CD14-positive monocyte (primary cell): Measurements from ENCODE around the gene N4BP2L2. TPM values are rescaled to one million over a fixed set of nuclear protein-coding genes. Genes with fewer than 3 reads are reported as not detected.
A peak's percentile ranks its signal among the peaks of the same experiment; 100 is the strongest.

ENCODE experiments used
- DNase-seq, 3 donors: peaks; one replicate each; pipeline ENCODE4 v3.0.0-alpha.2; 2011 to 2022
- H2AFZ ChIP-seq: 2 replicates; pipeline ENCODE4 v1.6.0; 2012; ENCODE audit warnings: mild to moderate bottlenecking, low read depth, low read length, inconsistent platforms; ENCODE audit not compliant: insufficient read depth, poor library complexity, severe bottlenecking
- H3K27ac ChIP-seq, 2 donors: 1 replicate in 1 of 2; 2 replicates in 1 of 2; pipeline ENCODE4 v1.5.1; 2012 to 2013; ENCODE audit warnings: low read length in 2 of 2, control low read depth in 1 of 2, inconsistent platforms in 1 of 2, low read depth in 1 of 2, mild to moderate bottlenecking in 1 of 2
- H3K27me3 ChIP-seq, 2 donors: one replicate each; pipeline versions ENCODE4 v1.6.0 to v1.6.1; 2011 to 2013; ENCODE audit warnings: low read length in 2 of 2; ENCODE audit not compliant: control insufficient read depth in 2 of 2, insufficient read depth in 2 of 2
- H3K36me3 ChIP-seq, 2 donors: replicated peaks in 1 of 2; 1 replicate in 1 of 2; 2 replicates in 1 of 2; pipeline versions ENCODE4 v1.5.1 to v1.6.1; 2012 to 2013; ENCODE audit warnings: low read length in 2 of 2, control low read depth in 1 of 2, inconsistent platforms in 1 of 2, mild to moderate bottlenecking in 1 of 2; ENCODE audit not compliant: insufficient read depth in 2 of 2, control insufficient read depth in 1 of 2
- H3K4me1 ChIP-seq, 2 donors: 1 replicate in 1 of 2; 2 replicates in 1 of 2; pipeline versions ENCODE4 v1.5.1 to v1.6.1; 2012 to 2013; ENCODE audit warnings: low read length in 2 of 2, control low read depth in 1 of 2, inconsistent platforms in 1 of 2, mild to moderate bottlenecking in 1 of 2, moderate library complexity in 1 of 2; ENCODE audit not compliant: insufficient read depth in 2 of 2, control insufficient read depth in 1 of 2
- H3K4me2 ChIP-seq: replicated peaks from 2 replicates; pipeline ENCODE3; 2012; ENCODE audit warnings: low read length, moderate library complexity, mild to moderate bottlenecking; ENCODE audit not compliant: poor library complexity, severe bottlenecking; ENCODE audit errors: extremely low read depth
- H3K4me3 ChIP-seq, 3 experiments: fragments of 200-600 bp in 1 of 3; sonication (generic) in 1 of 3; replicated peaks in 1 of 3; 1 replicate in 2 of 3; 2 replicates in 1 of 3; pipeline ENCODE4 v1.5.1; 2011 to 2013; ENCODE audit warnings: low read length in 3 of 3, mild to moderate bottlenecking in 3 of 3, control low read depth in 2 of 3, low read depth in 2 of 3, inconsistent platforms in 1 of 3, moderate library complexity in 1 of 3
- H3K79me2 ChIP-seq: 2 replicates; pipeline ENCODE4 v1.6.0; 2012; ENCODE audit warnings: mild to moderate bottlenecking, control low read depth, inconsistent platforms, low read length, moderate library complexity; ENCODE audit not compliant: insufficient read depth
- H3K9ac ChIP-seq: 2 replicates; pipeline ENCODE4 v1.6.0; 2017; ENCODE audit warnings: low read length, mild to moderate bottlenecking; ENCODE audit not compliant: insufficient read depth, poor library complexity, severe bottlenecking
- H3K9me3 ChIP-seq, 2 donors: replicated peaks in 1 of 2; 1 replicate in 1 of 2; 2 replicates in 1 of 2; pipeline versions ENCODE4 v1.5.1 to v1.6.1; 2012 to 2013; ENCODE audit warnings: low read length in 2 of 2, control low read depth in 1 of 2; ENCODE audit not compliant: control insufficient read depth in 1 of 2, insufficient read depth in 1 of 2
- H4K20me1 ChIP-seq: 2 replicates; pipeline ENCODE4 v1.6.0; 2012; ENCODE audit warnings: mild to moderate bottlenecking, low read length, control low read depth, moderate library complexity; ENCODE audit not compliant: insufficient read depth
- H3K27ac Mint-ChIP-seq, 7 donors: one replicate each; pipeline ENCODE4 v1.8.0; 2020; ENCODE audit warnings: mild to moderate bottlenecking in 7 of 7, mixed read lengths in 7 of 7, moderate library complexity in 6 of 7, inconsistent platforms in 2 of 7
- H3K27me3 Mint-ChIP-seq, 3 donors: one replicate each; pipeline ENCODE4 v1.8.0; 2021 to 2022; ENCODE audit warnings: low read depth in 3 of 3, mild to moderate bottlenecking in 3 of 3, mixed read lengths in 3 of 3, moderate library complexity in 3 of 3, inconsistent platforms in 1 of 3
- H3K36me3 Mint-ChIP-seq, 2 donors: one replicate each; pipeline ENCODE4 v1.8.0; 2020; ENCODE audit warnings: mixed read lengths in 2 of 2, inconsistent platforms in 1 of 2, mild to moderate bottlenecking in 1 of 2
- H3K4me1 Mint-ChIP-seq: one replicate; pipeline ENCODE4 v1.8.0; 2020; ENCODE audit warnings: mild to moderate bottlenecking, mixed read lengths
- H3K4me3 Mint-ChIP-seq, 2 donors: one replicate each; pipeline ENCODE4 v1.8.0; 2020; ENCODE audit warnings: mild to moderate bottlenecking in 2 of 2, mixed read lengths in 2 of 2, moderate library complexity in 1 of 2
- H3K9me3 Mint-ChIP-seq, 7 donors: one replicate each; pipeline ENCODE4 v1.8.0; 2020 to 2022; ENCODE audit warnings: mixed read lengths in 7 of 7, mild to moderate bottlenecking in 6 of 7, moderate library complexity in 6 of 7, inconsistent platforms in 2 of 7
- WGBS: methylation state at CpG from one replicate; pipeline ENCODE4 v1.1.5; 2013; ENCODE audit warnings: missing lambda C conversion rate; ENCODE audit not compliant: insufficient coverage; 5-methylcytosine and 5-hydroxymethylcytosine counted together
- intact Hi-C, 2 donors: fragments of 100-400 bp; cut with micrococcal nuclease; formaldehyde crosslinking; loops; one replicate each; pipeline versions ENCODE4 v1.15.0 to v1.15.1; 2023
- polyA plus RNA-seq, 3 donors: library from polyadenylated mRNA; depleted of rRNA in 1 of 3; unstranded in 2 of 3; stranded (reverse) in 1 of 3; fragments of 300-500 nt in 2 of 3; fragments of >200 nt in 1 of 3; fragmentation: Illumina TruSeq in 2 of 3; gene quantifications; 1 replicate in 2 of 3; 2 replicates in 1 of 3; pipeline ENCODE4 v1.2.3, GENCODE V29; 2012 to 2021
- TF ChIP-seq, protein P1 (sequence below): fragments of 200-600 bp; IDR thresholded peaks from one replicate; pipeline ENCODE4 v1.8.0; 2022; ENCODE audit warnings: antibody characterized with exemption, mild to moderate bottlenecking

N4BP2L2 gene
- polyA plus RNA-seq, 3 donors = 94.2 to 105 (median 96.4) TPM

DNA sequence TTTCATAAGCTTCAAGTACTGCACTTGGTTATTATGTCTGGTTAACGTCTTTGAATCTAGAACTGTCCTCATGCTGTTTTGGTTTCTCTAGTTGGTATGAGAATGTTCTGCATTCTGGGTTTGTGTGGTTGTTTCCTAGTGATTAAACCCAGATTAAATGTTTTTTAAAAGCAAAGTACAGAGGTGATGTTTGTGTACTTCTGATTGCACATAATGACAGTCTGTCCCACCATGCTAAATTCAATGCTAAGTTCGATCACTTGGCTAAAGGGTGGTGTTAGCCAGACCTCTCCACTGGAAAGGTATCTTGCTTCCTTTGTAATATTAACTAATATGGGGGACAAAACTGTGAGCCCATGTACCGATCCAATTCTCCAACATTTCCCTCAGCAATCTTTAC lies 125.3 kb downstream of the N4BP2L2 start:
- intact Hi-C loops = no loop called here
- no peak overlapping the region for H2AFZ ChIP-seq
- H3K79me2 ChIP-seq = peaks cover 12% of the 10 kb centered on the region
- H3K27ac ChIP-seq = no peak overlapping the region
- H3K9ac ChIP-seq = no peak overlapping the region
- no peak overlapping the region for H3K4me2 ChIP-seq
- peaks cover 4 to 10% of the 10 kb centered on the region in 2 donors for H3K4me1 ChIP-seq
- no peaks in the 10 kb centered on the region for H3K27me3 Mint-ChIP-seq
- TF ChIP-seq, protein P1, sequence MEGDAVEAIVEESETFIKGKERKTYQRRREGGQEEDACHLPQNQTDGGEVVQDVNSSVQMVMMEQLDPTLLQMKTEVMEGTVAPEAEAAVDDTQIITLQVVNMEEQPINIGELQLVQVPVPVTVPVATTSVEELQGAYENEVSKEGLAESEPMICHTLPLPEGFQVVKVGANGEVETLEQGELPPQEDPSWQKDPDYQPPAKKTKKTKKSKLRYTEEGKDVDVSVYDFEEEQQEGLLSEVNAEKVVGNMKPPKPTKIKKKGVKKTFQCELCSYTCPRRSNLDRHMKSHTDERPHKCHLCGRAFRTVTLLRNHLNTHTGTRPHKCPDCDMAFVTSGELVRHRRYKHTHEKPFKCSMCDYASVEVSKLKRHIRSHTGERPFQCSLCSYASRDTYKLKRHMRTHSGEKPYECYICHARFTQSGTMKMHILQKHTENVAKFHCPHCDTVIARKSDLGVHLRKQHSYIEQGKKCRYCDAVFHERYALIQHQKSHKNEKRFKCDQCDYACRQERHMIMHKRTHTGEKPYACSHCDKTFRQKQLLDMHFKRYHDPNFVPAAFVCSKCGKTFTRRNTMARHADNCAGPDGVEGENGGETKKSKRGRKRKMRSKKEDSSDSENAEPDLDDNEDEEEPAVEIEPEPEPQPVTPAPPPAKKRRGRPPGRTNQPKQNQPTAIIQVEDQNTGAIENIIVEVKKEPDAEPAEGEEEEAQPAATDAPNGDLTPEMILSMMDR = no peak
- no peak overlapping the region for H3K4me3 ChIP-seq
- H4K20me1 ChIP-seq = peaks cover 30% of the 10 kb centered on the region
- H3K9me3 ChIP-seq = peaks cover 0 to 4% of the 10 kb centered on the region in 2 donors
- DNase-seq = no peak
- peaks cover 20 to 27% of the 10 kb centered on the region in 2 donors for H3K36me3 Mint-ChIP-seq
- H3K4me3 Mint-ChIP-seq = no peak overlapping the region
- H3K27ac Mint-ChIP-seq = no peak overlapping the region
- no peaks in the 10 kb centered on the region for H3K27me3 ChIP-seq
- H3K9me3 Mint-ChIP-seq = peaks cover 1 to 11% (median 7%) of the 10 kb centered on the region in 7 donors
- H3K4me1 Mint-ChIP-seq = peaks cover 13% of the 10 kb centered on the region
- peaks cover 4 to 12% of the 10 kb centered on the region in 2 donors for H3K36me3 ChIP-seq
- WGBS = no CpG with 5 or more reads among the region's 3 CpGs

DNA sequence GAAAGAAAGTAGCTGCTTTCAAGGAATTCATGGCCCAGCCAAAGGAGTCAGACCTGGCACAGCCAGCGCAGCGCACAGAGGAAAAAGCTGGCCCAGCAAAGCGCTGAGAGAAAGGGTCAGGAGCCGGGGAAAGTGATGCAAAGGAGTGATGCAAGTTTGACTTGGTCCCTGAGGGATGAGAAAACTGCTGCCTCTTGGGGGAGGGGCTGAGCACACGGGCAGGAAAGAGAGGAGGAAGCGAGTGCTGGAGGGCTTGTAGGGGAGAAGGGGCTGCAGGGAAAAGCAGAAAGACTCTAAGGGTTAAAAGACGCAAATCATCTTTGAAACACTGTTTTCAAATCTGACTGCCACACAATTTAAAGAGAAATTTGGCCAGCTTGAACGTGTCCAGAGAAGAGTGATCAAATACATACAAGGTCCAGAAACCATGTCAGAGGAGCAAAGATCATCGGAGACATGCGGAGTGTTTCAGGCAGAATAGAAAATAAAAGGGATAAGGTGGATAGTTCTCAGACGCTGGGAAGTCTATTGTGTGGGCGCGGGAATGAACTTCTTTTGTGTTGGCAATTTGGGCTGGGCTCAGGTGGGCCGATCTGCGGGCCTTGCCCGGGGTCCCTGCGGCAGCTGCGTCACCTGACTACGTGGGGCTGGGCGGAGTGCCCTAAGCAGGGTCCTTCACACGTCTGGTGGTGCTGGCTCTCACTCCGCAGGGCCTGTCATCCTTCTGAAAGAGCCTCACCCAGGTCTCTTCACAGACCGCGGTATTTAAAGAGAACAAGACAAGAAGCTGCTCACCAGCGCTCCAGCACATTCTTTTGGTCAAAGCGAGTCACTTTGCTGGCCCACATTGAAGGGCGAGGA lies 128.8 kb downstream of the N4BP2L2 start:
- Histone ChIP-seq H3K9ac (no peak overlapping the region), H3K27ac (no peak overlapping the region), H3K36me3 (peaks cover 24 to 47% of the 10 kb centered on the region in 2 donors), H3K4me1 (peaks cover 4 to 10% of the 10 kb centered on the region in 2 donors), H2AFZ (no peak overlapping the region), H3K4me2 (no peak overlapping the region), H3K4me3 (no peak overlapping the region), H3K79me2 (peaks cover 12% of the 10 kb centered on the region), H3K9me3 (no peaks in the 10 kb centered on the region), H3K27me3 (no peaks in the 10 kb centered on the region), H4K20me1 (peaks cover 33% of the 10 kb centered on the region)
- DNase-seq = no peak
- intact Hi-C loops = no loop called here
- TF ChIP-seq, protein P1 = no peak
- Mint-ChIP-seq H3K4me1 (peaks cover 7% of the 10 kb centered on the region), H3K9me3 (peaks cover 0 to 2% (median 0%) of the 10 kb centered on the region in 7 donors), H3K4me3 (no peak overlapping the region), H3K27ac (peak overlapping the region in 2 of 7 donors; percentile 15 to 65), H3K27me3 (no peaks in the 10 kb centered on the region), H3K36me3 (peaks cover 44 to 48% of the 10 kb centered on the region in 2 donors)
- WGBS = 64% methylated on average over 22 of the region's 27 CpGs
